T-helper 9 cell (primary cell): ENCODE results near the gene TMEM82.

Experiments
- DNase-seq: peaks from one replicate; pipeline ENCODE4 v3.0.0-alpha.2; 2020

The TMEM82 gene

DNA sequence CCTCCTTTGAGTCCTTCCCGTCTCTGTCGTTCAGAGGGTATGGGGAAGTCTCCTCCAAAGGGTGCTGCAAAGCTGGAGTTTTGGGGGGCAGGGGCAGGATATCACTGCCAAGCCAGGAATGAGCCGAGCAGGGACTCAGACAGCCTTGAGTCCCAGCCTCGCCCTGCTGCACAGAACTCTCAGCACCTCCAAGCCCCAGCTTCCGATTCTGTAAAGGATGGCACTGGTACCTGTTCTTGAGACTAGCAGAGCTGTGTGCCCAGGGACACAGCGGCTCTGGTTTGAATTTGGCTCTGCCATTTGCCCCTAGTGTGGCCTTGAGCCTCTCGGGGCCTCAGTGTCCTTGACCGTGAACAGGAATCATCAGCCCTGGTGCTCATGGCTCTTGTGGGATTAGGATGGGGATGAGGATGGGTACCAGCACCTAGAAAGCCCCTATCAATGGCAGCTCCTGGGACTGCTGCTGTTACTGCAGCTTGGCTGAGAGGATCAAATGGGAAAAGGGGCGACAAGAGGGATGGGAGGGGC, 14.8 kb downstream of the TMEM82 start:
- no peak for DNase-seq

DNA sequence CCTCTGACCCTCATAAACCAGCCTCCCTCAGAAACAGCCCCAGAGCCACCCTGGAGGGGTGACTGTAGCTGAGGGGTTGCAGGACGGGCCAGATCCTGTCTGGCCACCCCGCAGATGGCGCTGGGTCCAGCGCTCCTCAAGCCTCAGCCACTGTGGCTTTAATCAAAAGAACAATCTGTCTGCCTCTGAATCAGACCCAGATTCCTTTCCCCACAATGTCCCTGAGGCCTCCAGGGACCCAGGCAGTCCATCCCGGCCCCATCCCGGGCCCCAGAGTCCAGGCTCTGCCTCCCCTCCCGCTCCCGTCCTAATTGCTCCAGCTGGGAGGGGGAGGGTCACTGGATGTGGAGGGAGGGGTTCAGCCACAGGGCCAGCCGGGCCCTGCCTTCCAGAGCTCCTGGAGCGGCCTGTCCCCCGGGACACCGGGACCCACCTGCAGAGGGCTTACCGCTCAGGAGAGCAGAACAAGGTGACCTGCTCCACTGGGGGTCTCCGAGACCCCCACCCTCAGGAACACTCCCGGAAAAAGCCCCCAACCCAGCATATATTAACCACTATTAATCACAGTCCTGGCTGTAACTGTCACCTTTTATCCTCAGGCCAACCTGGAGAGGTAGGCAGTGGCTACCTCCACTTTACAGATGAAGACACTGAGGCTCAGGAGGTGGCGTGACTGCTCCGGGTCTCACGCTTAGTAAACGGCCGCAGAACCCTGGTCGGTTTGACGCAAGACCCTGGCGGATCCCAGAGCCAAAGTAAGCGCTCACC, 15.5 kb downstream of the TMEM82 start:
- DNase-seq = no peak

- no peak for DNase-seq
Measured at GRCh38 chr1:15758343-15758931, 16.1 kb downstream of the TMEM82 start, which contains the start of gene FBLIM1. FBLIM1 (plus strand) TSS chr1:15758795; CDS start chr1:15764984, 6,189 bp downstream.

DNA sequence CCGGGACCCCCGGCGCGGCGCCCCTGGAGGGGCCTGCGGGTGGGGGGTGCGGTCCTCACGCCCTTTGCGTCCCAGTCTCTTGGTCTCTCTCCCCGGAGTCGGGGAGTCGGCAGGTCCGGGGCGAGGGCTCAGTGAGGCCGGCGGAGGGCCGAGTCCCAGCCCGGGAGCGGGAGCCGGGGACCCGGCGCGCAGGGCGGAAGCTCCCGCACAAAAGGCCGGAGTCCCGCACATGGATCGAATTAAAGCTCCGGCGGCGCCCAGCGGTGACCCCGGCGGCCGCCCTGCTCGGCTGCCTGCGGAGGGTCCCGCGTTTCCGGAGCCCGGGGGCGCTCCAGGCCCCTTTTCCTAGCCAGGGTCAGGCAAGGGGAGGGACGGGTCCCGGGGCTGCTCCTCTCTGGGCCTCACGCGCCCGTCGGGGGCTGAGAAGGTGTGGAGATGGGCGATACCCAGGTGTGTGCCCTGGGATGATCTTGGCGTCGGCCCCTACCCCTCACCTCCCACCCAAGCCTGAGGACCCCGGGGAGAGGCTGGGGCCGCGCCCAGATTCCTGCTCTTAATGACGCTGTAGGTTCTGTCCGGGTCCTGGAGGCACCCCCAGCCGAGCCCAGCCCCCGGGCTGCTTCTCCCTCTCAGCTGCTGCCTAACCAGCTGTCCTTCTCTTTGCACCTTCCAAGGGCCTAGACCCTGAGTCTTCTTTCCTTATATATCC, 16.8 kb downstream of the TMEM82 start:
- no peak for DNase-seq

GRCh38 chr1:15760520-15761211, 18.4 kb downstream of the TMEM82 start:
- DNase-seq = no peak

GRCh38 chr1:15761366-15762128, 19.2 kb downstream of the TMEM82 start:
- DNase-seq = no peak

- DNase-seq = no peak
Measured at GRCh38 chr1:15762546-15762945, 20.2 kb downstream of the TMEM82 start.

GRCh38 chr1:15764269-15764764, 22.0 kb downstream of the TMEM82 start:
- DNase-seq = no peak

DNA sequence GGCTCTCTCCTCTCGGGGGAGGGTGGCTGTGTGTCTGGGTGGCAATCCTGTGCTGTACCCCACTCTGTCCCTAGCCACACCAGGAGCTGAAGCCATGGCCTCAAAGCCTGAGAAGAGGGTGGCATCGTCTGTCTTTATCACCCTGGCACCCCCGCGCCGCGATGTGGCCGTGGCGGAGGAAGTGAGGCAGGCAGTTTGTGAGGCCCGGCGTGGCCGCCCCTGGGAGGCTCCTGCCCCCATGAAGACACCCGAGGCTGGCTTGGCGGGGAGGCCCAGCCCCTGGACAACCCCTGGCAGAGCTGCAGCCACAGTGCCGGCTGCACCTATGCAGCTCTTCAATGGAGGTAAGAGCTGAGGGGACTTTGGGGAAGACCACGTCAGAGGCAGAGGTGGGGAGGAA, 22.6 kb downstream of the TMEM82 start:
- DNase-seq = no peak

DNA sequence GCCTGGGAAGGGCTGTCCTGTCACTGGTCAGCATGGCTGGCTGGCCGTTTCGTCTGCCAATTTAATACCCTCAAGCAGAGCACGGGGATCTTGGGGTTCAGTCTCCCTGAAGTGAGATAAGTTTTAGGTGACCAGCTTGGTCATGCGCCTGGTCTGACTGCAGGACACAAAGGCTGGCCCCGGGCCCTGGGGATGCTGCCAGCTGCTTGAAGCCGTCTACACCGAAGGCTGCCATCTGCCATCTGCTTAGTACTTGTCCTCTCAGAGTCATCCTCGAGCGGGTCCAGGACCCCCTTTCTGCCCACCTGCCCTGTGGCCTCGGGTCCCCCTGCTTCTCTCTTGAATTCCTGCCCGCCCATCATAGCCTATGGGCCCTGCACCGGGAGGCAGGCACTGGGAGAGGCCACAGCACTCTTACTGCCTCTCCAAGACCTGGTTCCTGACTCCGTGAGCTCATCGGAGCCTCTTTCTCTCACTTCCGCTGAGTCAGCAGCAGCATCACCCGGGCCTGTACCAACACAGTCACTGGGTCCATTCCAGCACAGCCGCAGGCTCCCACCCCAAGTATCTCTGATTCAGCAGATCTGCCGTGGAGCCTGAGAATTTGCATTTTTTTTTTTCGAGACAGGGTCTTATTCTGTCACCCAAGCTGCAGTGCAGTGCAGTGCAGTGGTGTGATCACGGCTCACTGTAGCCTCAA, 23.3 kb downstream of the TMEM82 start:
- no peak for DNase-seq

DNA sequence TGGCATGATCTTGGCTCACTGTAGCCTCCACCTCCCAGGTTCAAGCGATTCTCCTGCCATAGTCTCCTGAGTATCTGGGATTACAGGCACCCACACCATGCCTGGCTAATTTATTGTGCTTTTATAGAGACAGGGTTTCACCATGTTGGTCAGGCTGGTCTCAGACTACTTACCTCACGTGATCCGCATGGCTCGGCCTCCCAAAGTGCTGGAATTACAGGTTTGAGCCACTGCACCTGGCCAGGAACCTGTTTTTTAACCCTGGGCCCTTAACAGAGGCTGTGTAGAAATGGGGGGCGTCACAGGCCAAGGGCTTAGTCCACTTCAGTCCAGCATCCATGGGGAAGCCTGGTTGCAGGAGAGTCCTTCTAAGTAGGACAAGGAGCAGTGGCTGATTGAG, 25.6 kb downstream of the TMEM82 start:
- DNase-seq = no peak

- DNase-seq = no peak
Measured at GRCh38 chr1:15768388-15768787, 26.1 kb downstream of the TMEM82 start.

GRCh38 chr1:15770313-15770962, 28.1 kb downstream of the TMEM82 start:
- DNase-seq = no peak

- DNase-seq = no peak
Measured at GRCh38 chr1:15771836-15772515, 29.7 kb downstream of the TMEM82 start.

GRCh38 chr1:15775706-15776105, 33.4 kb downstream of the TMEM82 start:
- no peak for DNase-seq

GRCh38 chr1:15777909-15778707, 35.8 kb downstream of the TMEM82 start:
- DNase-seq = no peak

- DNase-seq = no peak
Measured at GRCh38 chr1:15785683-15786082, 43.4 kb downstream of the TMEM82 start.

DNA sequence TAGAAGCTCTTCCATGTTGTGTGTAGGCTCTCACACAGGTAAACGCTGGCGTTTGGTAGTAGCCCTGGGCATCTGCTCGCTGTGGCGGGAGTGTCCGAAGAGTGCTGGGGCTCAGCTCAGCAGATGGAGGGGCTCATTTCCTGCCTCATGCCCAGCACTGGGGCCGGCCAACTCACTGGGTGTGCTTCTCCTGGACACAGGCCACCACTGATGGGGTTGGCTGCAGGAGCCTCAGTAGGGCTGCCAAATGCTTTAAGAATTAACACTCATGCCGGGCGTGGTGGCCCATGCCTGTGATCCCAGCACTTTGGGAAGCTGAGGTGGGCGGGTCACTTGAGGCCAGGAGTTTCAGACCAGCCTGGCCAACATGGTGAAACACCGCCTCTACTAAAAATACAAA, 44.3 kb downstream of the TMEM82 start:
- no peak for DNase-seq

DNA sequence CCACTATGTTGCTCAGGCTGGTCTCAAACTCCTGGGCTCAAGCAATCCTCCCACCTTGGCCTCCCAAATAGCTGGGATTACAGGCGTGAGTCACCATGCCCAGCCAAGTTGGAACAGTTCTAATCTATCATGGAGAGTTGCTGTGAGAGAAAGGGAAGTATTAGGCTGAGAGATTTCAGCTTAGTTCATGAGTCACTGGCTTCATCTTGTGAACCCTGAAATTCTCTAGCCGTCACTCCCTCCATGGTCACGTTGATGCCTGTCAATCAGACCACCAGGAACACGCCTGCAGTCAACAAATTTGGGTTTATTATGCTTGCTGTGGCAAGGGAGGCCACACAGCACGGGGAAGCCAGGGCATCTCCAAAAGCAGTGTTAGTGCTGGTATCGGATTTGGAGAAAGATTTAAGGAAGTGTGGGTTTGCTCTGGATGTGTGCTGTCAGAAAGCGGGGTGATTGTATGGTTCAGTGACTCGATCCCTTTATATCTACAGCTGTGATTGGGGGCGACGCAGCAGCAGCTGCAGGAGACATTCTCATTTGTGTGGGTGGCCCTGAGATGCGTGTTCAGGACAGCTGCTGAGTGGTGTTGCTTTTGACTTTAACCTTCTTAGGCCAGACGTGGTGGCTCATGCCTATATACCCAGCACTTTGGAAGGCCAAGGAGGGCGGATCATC, 46.5 kb downstream of the TMEM82 start:
- DNase-seq = no peak
